Measurements from ENCODE around the gene KLHL5. TPM values are rescaled to one million over a fixed set of nuclear protein-coding genes. Genes with fewer than 3 reads are reported as not detected.

Gene KLHL5
- polyA plus RNA-seq, 2 of the 4 experiments (the other 2 are of a cell fraction), result 62.4 to 108 TPM

DNA sequence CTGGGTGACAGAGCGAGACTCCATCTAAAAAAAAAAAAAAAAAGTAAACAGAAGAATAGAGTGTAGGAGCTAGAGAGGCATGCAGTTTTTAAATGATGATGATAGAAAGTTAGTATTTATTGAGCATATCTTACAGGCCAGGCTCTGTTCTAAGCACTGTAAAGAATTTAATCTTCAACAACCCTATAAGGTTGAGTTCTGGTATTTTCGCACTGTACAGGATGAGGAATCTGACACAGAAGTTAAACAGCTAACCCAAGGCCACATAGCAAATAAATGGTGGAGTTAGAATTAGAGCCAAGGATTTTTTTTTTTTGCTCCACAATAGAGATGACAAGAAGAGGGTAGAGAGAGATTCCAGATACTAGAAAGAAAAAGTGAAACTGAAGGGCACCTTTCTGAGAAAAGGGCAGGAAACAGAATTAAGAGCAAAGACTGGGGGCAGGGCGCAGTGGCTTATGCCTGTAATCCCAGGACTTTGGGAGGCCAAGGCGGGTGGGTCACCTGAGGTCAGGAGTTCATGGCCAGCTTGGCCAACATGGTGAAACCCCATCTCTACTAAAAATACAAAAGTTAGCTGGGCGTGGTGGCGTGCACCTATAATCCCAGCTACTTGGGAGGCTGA is 56.1 kb downstream of the KLHL5 start:
- ChIA-PET POLR2A (no interaction called here), CTCF (interaction anchor here (0.6 to 1.1 kb wide), 2 partner anchors 18 to 215 kb away, joined by 3 read pairs; no protein-coding TSS in a partner anchor)
- no peak overlapping the region for H3K27ac ChIP-seq
- ATAC-seq (no peak), FAIRE-seq (no peak), DNase-seq (ENCODE audit: low read depth in 1 of 2, low spot score in 1 of 2) (no peak)
- no peaks in the 10 kb centered on the region for H3K4me1 ChIP-seq
- TF ChIP-seq CBX2 (IDR thresholded peaks at IDR 0.05; ENCODE audit: borderline replicate concordance, low read depth) (no peak), NFE2L2 (conservative IDR thresholded peaks at IDR 0.05; ENCODE audit: low read length) (no peak), FOSB (CRISPR knock-in tag; IDR thresholded peaks at IDR 0.05) (no peak), CBX8 (IDR thresholded peaks at IDR 0.05) (no peak), GATA3 (IDR thresholded peaks at IDR 0.05; ENCODE audit: borderline replicate concordance) (no peak), FOXS1 (CRISPR knock-in tag; IDR thresholded peaks at IDR 0.05) (no peak), HOXB5 (CRISPR knock-in tag; IDR thresholded peaks at IDR 0.05) (no peak), CEBPB (IDR thresholded peaks at IDR 0.05) (no peak)
- TF ChIP-seq, protein P1, sequence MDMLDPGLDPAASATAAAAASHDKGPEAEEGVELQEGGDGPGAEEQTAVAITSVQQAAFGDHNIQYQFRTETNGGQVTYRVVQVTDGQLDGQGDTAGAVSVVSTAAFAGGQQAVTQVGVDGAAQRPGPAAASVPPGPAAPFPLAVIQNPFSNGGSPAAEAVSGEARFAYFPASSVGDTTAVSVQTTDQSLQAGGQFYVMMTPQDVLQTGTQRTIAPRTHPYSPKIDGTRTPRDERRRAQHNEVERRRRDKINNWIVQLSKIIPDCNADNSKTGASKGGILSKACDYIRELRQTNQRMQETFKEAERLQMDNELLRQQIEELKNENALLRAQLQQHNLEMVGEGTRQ (IDR thresholded peaks at IDR 0.05), result no peak
- TF ChIP-seq, protein P2, sequence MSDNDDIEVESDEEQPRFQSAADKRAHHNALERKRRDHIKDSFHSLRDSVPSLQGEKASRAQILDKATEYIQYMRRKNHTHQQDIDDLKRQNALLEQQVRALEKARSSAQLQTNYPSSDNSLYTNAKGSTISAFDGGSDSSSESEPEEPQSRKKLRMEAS (IDR thresholded peaks at IDR 0.05), result no peak
- TF ChIP-seq, protein P3, sequence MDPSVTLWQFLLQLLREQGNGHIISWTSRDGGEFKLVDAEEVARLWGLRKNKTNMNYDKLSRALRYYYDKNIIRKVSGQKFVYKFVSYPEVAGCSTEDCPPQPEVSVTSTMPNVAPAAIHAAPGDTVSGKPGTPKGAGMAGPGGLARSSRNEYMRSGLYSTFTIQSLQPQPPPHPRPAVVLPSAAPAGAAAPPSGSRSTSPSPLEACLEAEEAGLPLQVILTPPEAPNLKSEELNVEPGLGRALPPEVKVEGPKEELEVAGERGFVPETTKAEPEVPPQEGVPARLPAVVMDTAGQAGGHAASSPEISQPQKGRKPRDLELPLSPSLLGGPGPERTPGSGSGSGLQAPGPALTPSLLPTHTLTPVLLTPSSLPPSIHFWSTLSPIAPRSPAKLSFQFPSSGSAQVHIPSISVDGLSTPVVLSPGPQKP (IDR thresholded peaks at IDR 0.05; ENCODE audit: low read depth, low read length), result no peak
- no peak overlapping the region for H3K4me2 ChIP-seq
- WGBS (ENCODE audit: missing lambda C conversion rate), result 98% methylated on average over 6 of the region's 6 CpGs
- no peaks in the 10 kb centered on the region for H3K9me3 ChIP-seq
- H3K4me3 ChIP-seq, result no peak overlapping the region

DNA sequence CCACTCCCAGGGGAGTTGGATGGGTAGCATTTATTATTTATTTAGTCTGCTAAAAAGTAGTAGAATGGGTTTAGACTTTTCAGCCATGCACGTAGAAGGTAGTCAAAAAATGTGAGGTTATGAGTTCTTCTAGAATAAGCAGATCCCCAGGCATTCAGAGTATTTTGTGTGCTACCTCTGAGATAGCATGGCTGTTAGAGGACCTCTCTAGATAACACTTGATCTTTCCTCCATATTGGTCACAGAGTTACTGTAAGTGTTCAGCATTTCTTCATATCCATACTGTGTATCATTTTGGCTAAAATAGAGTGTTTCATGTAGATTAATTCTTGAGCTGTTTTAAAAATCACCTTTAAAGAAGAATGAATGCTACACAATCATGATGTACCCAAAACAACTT is 58.4 kb downstream of the KLHL5 start:
- ChIA-PET POLR2A (no interaction called here), CTCF (interaction anchor here (2.0 kb wide), 1 partner anchor 15 kb away, joined by 5 read pairs; no protein-coding TSS in a partner anchor)
- Histone ChIP-seq H3K4me3 (no peak overlapping the region), H3K4me2 (no peak overlapping the region), H3K27ac (no peak overlapping the region), H3K9me3 (no peaks in the 10 kb centered on the region), H3K4me1 (no peaks in the 10 kb centered on the region)
- 100% methylated on average over 1 of the region's 1 CpG for WGBS (ENCODE audit: missing lambda C conversion rate)
- DNase-seq (ENCODE audit: low read depth in 1 of 2, low spot score in 1 of 2) (no peak), ATAC-seq (no peak), FAIRE-seq (no peak)
- TF ChIP-seq CHD4 (IDR thresholded peaks at IDR 0.05; ENCODE audit: borderline replicate concordance) (no peak), EHMT2 (IDR thresholded peaks at IDR 0.05; ENCODE audit: low read depth) (no peak), KDM5A (IDR thresholded peaks at IDR 0.05) (no peak), NPAS2 (CRISPR knock-in tag; IDR thresholded peaks at IDR 0.05; ENCODE audit: borderline replicate concordance) (no peak), EHF (CRISPR knock-in tag; IDR thresholded peaks at IDR 0.05) (no peak), HOXA7 (CRISPR knock-in tag; IDR thresholded peaks at IDR 0.05) (no peak), HOXB5 (CRISPR knock-in tag; IDR thresholded peaks at IDR 0.05) (no peak), POLR2AphosphoS2 (conservative IDR thresholded peaks at IDR 0.05; ENCODE audit: low read length) (no peak), CBX8 (IDR thresholded peaks at IDR 0.05) (no peak), FOSB (CRISPR knock-in tag; IDR thresholded peaks at IDR 0.05) (no peak), ZC3H11A (IDR thresholded peaks at IDR 0.05) (no peak), MAZ (IDR thresholded peaks at IDR 0.05; ENCODE audit: borderline replicate concordance, low read depth, low read length) (no peak), TFCP2L1 (CRISPR knock-in tag; IDR thresholded peaks at IDR 0.05) (no peak), JUNB (IDR thresholded peaks at IDR 0.05) (no peak), NFE2L2 (conservative IDR thresholded peaks at IDR 0.05; ENCODE audit: low read length) (no peak), CEBPB (IDR thresholded peaks at IDR 0.05) (no peak), ZFP36 (IDR thresholded peaks at IDR 0.05; ENCODE audit: borderline replicate concordance, partially characterized antibody) (no peak)
- TF ChIP-seq, protein P4, sequence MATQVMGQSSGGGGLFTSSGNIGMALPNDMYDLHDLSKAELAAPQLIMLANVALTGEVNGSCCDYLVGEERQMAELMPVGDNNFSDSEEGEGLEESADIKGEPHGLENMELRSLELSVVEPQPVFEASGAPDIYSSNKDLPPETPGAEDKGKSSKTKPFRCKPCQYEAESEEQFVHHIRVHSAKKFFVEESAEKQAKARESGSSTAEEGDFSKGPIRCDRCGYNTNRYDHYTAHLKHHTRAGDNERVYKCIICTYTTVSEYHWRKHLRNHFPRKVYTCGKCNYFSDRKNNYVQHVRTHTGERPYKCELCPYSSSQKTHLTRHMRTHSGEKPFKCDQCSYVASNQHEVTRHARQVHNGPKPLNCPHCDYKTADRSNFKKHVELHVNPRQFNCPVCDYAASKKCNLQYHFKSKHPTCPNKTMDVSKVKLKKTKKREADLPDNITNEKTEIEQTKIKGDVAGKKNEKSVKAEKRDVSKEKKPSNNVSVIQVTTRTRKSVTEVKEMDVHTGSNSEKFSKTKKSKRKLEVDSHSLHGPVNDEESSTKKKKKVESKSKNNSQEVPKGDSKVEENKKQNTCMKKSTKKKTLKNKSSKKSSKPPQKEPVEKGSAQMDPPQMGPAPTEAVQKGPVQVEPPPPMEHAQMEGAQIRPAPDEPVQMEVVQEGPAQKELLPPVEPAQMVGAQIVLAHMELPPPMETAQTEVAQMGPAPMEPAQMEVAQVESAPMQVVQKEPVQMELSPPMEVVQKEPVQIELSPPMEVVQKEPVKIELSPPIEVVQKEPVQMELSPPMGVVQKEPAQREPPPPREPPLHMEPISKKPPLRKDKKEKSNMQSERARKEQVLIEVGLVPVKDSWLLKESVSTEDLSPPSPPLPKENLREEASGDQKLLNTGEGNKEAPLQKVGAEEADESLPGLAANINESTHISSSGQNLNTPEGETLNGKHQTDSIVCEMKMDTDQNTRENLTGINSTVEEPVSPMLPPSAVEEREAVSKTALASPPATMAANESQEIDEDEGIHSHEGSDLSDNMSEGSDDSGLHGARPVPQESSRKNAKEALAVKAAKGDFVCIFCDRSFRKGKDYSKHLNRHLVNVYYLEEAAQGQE (IDR thresholded peaks at IDR 0.05), result no peak
- TF ChIP-seq, protein P5, sequence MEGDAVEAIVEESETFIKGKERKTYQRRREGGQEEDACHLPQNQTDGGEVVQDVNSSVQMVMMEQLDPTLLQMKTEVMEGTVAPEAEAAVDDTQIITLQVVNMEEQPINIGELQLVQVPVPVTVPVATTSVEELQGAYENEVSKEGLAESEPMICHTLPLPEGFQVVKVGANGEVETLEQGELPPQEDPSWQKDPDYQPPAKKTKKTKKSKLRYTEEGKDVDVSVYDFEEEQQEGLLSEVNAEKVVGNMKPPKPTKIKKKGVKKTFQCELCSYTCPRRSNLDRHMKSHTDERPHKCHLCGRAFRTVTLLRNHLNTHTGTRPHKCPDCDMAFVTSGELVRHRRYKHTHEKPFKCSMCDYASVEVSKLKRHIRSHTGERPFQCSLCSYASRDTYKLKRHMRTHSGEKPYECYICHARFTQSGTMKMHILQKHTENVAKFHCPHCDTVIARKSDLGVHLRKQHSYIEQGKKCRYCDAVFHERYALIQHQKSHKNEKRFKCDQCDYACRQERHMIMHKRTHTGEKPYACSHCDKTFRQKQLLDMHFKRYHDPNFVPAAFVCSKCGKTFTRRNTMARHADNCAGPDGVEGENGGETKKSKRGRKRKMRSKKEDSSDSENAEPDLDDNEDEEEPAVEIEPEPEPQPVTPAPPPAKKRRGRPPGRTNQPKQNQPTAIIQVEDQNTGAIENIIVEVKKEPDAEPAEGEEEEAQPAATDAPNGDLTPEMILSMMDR (IDR thresholded peaks at IDR 0.05), result no peak

Measured in A549 (cell line).